Activated T-cell treated with anti-CD3 and anti-CD28 coated beads, Interleukin-2, amount 50 U/mL, for 4 hours (primary cell): ENCODE measurements around the gene IPPK. TPM values are rescaled to one million over a fixed set of nuclear protein-coding genes. Genes with fewer than 3 reads are reported as not detected.

Experiments used
- ATAC-seq, 2 donors: fragments of 200-7000 bp; cut with Tn5 transposase; one replicate each; pipeline ENCODE4 v1.10.0; 2021
- DNase-seq: peaks from one replicate; pipeline ENCODE4 v3.0.0-alpha.2; 2020
- H3K27me3 Mint-ChIP-seq: one replicate; pipeline ENCODE4 v1.8.0; 2021; ENCODE audit warnings: low read depth, mixed read lengths
- H3K36me3 Mint-ChIP-seq: one replicate; pipeline ENCODE4 v1.8.0; 2022; ENCODE audit warnings: mixed read lengths; ENCODE audit not compliant: insufficient read depth
- H3K4me1 Mint-ChIP-seq: one replicate; pipeline ENCODE4 v1.8.0; 2021; ENCODE audit warnings: low read depth, mixed read lengths
- H3K4me3 Mint-ChIP-seq: one replicate; pipeline ENCODE4 v1.8.0; 2021; ENCODE audit warnings: mild to moderate bottlenecking, moderate library complexity, mixed read lengths
- H3K9me3 Mint-ChIP-seq: one replicate; pipeline ENCODE4 v1.8.0; 2021; ENCODE audit warnings: mixed read lengths
- total RNA-seq, 3 donors: library from RNA; stranded (reverse); gene quantifications; one replicate each; pipeline ENCODE4 v1.2.1, GENCODE V29; 2021

The IPPK gene
- total RNA-seq, 3 donors from 2014 or later = 12.8 to 14.6 (median 14.5) TPM

DNA sequence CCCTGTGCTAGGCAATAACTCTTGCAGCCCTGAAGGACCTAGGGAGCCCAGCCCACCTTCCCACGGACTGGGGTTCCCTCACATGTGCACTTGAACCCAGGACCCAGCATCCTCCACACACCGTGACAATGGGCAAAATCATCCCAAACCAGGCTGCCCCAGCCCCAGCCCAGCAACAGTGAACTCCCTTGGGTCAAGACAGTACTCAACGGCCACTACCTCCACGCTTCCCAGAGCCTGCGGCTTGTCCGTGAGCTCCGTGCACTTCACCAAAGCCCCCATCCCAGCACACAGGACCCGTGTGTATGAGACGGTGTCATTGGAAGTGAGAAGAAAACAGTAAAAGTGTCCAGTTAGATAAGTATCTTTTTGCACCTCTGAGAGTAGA lies 55.8 kb downstream of the IPPK start:
- H3K36me3 Mint-ChIP-seq = peaks cover 35% of the 10 kb centered on the region
- H3K4me3 Mint-ChIP-seq = no peak overlapping the region
- no peaks in the 10 kb centered on the region for H3K9me3 Mint-ChIP-seq
- H3K4me1 Mint-ChIP-seq = no peaks in the 10 kb centered on the region
- no peak for ATAC-seq
- no peak for DNase-seq
- no peaks in the 10 kb centered on the region for H3K27me3 Mint-ChIP-seq

DNA sequence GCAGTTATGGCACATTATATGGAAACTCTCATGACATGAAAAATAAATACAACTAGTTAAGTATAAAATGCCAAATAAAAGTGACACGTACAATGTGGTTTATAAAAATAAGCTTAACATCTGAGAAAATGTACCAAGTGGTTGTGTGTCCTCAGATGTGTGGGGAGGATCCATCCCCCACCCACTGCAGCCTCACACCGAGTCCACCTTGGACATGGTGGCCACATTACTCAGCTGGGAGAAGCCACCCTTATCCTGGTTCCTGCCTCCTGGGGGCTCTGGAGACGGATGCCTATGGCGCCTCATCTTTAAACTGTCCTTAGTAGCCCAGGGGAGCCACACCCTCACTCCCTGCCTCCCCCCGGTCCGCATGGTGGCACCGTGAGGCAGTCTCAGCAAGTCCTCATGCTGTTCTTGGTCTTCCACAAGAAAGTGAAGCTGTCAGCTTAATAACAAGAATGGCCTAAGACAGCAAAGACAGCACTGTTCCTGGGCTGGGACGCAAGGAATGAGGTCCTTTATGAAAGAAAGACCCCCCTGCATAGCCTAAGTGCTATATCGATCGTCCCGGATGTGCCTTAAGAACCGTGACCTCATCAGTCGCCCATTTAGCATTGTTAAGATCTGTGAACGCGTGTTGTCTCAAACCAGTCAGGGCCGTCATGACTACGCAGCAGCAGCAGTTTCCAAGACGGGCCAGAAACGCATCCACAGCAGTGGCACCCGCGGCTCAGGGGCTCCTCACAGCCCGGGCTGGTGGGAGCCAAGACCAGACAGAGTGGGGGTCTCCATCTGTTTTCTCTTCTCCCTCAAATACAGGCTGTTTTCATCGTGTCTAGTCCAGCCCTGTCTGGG lies 56.4 kb downstream of the IPPK start:
- H3K9me3 Mint-ChIP-seq = no peaks in the 10 kb centered on the region
- H3K36me3 Mint-ChIP-seq = peaks cover 34% of the 10 kb centered on the region
- DNase-seq (no peak), ATAC-seq (no peak)
- H3K27me3 Mint-ChIP-seq = no peaks in the 10 kb centered on the region
- H3K4me1 Mint-ChIP-seq = no peaks in the 10 kb centered on the region
- H3K4me3 Mint-ChIP-seq = no peak overlapping the region

- DNase-seq (no peak), ATAC-seq (no peak)
- Mint-ChIP-seq H3K27me3 (no peaks in the 10 kb centered on the region), H3K36me3 (peaks cover 34% of the 10 kb centered on the region), H3K4me3 (no peak overlapping the region), H3K9me3 (no peaks in the 10 kb centered on the region), H3K4me1 (no peaks in the 10 kb centered on the region)
These were observed 57.1 kb downstream of the IPPK start for GRCh38 chr9:92612816-92613215.

GRCh38 chr9:92612292-92612691 lies 57.6 kb downstream of the IPPK start:
- no peak for ATAC-seq
- Mint-ChIP-seq H3K36me3 (peaks cover 31% of the 10 kb centered on the region), H3K9me3 (no peaks in the 10 kb centered on the region), H3K4me1 (no peaks in the 10 kb centered on the region), H3K27me3 (no peaks in the 10 kb centered on the region), H3K4me3 (no peak overlapping the region)
- DNase-seq = no peak

DNA sequence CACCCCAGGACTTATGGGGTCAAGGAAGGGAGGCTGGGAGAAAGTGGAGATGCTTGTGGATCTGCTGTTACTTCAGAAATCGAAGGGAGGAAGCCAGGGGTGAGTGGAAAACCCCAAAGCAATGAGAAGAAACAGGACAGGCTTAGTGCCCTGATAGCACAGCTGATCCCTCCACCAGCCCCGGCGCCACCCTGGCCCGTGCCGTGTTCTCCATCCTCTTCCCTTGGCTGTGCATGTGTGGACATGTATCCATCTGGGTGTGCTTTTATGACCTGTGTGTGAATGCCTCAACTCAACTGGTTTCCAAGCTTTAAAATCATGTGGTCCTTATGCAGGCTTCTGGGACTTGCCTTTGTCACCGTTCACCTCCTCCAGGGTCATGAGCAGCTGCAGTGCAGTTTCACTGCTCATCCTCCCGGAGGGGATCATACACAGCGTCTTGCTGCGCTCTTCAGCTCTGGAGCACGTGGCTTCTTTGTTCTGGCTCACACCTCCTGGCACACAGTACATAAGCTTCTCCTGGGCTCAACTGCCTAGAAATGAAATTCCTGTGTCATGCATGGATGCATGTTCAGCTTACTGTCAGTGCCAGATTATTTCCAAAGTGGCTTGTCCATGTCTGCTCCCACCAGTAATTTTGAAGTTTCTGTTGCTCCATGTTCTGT lies 58.2 kb downstream of the IPPK start:
- Mint-ChIP-seq H3K9me3 (no peaks in the 10 kb centered on the region), H3K36me3 (peaks cover 29% of the 10 kb centered on the region)

DNA sequence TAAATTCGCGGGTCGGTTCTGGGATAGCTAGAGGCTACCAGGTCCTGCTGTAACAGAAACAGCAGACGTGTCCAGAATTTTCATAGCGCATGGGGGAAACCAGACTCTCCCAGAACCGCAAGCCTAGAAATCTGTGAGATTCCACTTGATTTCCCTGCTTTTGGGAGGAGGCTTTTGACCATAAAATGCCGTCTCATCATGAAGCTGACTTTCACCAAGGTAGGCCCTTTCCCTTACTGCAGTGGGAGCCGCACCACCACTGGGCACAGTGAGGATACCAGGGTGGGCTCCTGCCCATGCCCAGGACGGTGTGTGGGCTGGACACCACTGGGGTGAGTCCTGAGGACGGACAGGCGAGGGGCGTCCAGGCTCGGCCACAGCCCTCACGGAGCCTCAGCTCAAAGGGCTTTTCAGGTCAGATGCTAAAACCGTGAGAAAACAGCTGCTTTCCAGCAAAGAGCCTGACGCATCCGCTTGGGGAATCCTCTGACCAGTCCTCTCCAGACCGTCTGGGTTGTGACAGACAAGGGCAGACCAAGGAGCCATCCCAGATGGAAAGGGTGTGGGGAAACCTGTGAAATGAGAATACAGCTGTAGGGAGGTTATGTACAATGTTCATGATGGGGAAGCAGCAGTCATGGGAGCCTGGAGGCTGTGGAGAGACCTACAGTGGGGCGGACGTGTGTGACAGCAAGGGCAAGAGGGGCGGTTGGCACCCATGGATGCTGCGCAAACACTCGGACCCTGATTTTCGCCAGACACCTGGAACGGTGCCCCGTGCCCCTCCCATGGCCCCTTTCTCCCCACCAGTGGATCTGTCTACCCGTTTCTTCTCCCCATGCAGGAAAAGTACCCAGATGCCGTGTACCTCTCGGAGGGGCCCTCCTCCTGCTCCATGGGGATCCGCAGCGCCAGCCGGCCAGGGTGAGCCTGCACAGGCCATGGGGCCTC lies 59.2 kb downstream of the IPPK start:
- Mint-ChIP-seq H3K4me3 (no peak overlapping the region), H3K9me3 (no peaks in the 10 kb centered on the region), H3K36me3 (peaks cover 23% of the 10 kb centered on the region), H3K27me3 (no peaks in the 10 kb centered on the region), H3K4me1 (no peaks in the 10 kb centered on the region)
- DNase-seq (no peak), ATAC-seq (no peak)

More for the DNA sequence above, 58.2 kb downstream of the IPPK start:
- no peak for ATAC-seq
- H3K4me1 Mint-ChIP-seq = no peaks in the 10 kb centered on the region
- no peak for DNase-seq
- H3K27me3 Mint-ChIP-seq = no peaks in the 10 kb centered on the region
- H3K4me3 Mint-ChIP-seq = no peak overlapping the region

GRCh38 chr9:92608909-92609445 lies 61.0 kb downstream of the IPPK start:
- peaks cover 18% of the 10 kb centered on the region for H3K36me3 Mint-ChIP-seq
- peaks cover 5% of the 10 kb centered on the region for H3K9me3 Mint-ChIP-seq
- H3K4me3 Mint-ChIP-seq = no peak overlapping the region
- DNase-seq = no peak
- H3K27me3 Mint-ChIP-seq = no peaks in the 10 kb centered on the region
- no peaks in the 10 kb centered on the region for H3K4me1 Mint-ChIP-seq
- no peak for ATAC-seq

GRCh38 chr9:92608241-92608908 lies 61.6 kb downstream of the IPPK start:
- Mint-ChIP-seq H3K4me3 (no peak overlapping the region), H3K9me3 (peaks cover 11% of the 10 kb centered on the region), H3K27me3 (no peaks in the 10 kb centered on the region), H3K4me1 (no peaks in the 10 kb centered on the region), H3K36me3 (peaks cover 22% of the 10 kb centered on the region)
- ATAC-seq (no peak), DNase-seq (no peak)

DNA sequence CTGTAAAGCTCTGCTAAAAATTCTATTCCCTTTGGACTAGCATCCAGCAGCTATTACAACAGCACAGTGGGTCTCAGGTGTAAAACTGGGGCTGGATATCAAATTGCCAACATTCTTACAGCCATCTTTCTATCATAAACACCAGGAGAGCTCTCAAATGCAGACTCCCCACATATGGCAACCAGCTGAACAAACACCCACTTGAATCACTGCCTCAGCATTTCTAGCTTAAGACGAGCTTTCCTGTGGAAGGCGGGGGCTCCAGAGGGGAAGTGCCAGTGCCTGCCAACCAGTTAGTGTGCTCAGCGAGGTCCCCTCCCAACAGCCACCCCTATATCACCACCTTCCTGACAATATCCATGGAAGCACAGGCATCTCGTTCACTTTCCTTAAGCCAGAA lies 62.2 kb downstream of the IPPK start:
- DNase-seq = no peak

DNA sequence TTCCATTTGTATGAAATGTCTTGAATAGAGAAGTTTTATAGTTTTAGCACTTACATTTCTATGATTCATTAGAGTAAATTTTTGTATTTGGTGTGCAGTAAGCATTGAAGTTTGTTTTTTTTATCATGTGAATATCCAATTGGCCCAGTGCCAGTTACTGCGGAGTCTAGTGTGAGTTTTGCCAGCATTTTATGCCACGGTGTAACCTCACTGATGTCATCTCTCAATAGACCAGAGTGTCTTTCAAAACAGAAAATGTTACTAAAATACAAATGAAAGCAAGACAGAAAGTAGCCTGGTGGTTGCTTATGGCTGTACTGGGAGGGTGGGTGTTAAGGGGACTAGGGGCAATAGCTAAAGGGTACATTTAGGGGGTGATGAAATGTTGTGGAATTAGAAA lies 62.8 kb downstream of the IPPK start:
- Mint-ChIP-seq H3K27me3 (no peaks in the 10 kb centered on the region), H3K36me3 (peaks cover 18% of the 10 kb centered on the region), H3K9me3 (peaks cover 12% of the 10 kb centered on the region), H3K4me1 (no peaks in the 10 kb centered on the region), H3K4me3 (no peak overlapping the region)
- ATAC-seq (no peak), DNase-seq (no peak)

More for the DNA sequence above, 62.2 kb downstream of the IPPK start:
- ATAC-seq = no peak
- Mint-ChIP-seq H3K9me3 (peaks cover 12% of the 10 kb centered on the region), H3K4me1 (no peaks in the 10 kb centered on the region), H3K36me3 (peaks cover 22% of the 10 kb centered on the region), H3K4me3 (no peak overlapping the region), H3K27me3 (no peaks in the 10 kb centered on the region)

- H3K36me3 Mint-ChIP-seq = peaks cover 9% of the 10 kb centered on the region
- no peak for ATAC-seq
- no peaks in the 10 kb centered on the region for H3K4me1 Mint-ChIP-seq
- no peaks in the 10 kb centered on the region for H3K27me3 Mint-ChIP-seq
- no peak overlapping the region for H3K4me3 Mint-ChIP-seq
- no peak for DNase-seq
- H3K9me3 Mint-ChIP-seq = peaks cover 12% of the 10 kb centered on the region
These were observed 64.7 kb downstream of the IPPK start for GRCh38 chr9:92605224-92605623.

DNA sequence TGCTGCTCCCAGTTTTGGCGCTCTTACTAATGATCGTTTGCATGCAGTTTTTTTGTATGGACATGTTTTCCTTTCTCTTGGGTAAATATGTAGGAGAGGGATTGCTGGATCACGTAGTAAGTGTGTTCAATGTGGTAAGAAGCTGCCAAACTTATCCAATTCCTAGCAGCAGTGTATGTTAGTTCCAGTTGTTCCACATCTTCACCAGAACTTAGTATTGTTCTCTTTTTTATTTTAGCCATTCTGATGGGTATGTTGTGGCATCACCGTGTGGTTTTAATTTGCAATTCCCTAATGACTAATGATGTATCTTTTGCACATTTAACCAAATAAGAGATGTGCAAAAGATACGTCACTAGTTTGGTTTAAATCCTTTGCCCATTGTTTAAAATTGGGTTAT lies 65.9 kb downstream of the IPPK start:
- DNase-seq (no peak), ATAC-seq (no peak)
- Mint-ChIP-seq H3K4me1 (no peaks in the 10 kb centered on the region), H3K36me3 (peaks cover 9% of the 10 kb centered on the region), H3K4me3 (no peak overlapping the region), H3K9me3 (peaks cover 12% of the 10 kb centered on the region), H3K27me3 (no peaks in the 10 kb centered on the region)

- no peaks in the 10 kb centered on the region for H3K27me3 Mint-ChIP-seq
- H3K4me1 Mint-ChIP-seq = no peaks in the 10 kb centered on the region
- no peak for DNase-seq
- no peak for ATAC-seq
- H3K36me3 Mint-ChIP-seq = peaks cover 9% of the 10 kb centered on the region
- H3K4me3 Mint-ChIP-seq = no peak overlapping the region
- H3K9me3 Mint-ChIP-seq = peaks cover 12% of the 10 kb centered on the region
These were observed 66.8 kb downstream of the IPPK start for GRCh38 chr9:92603100-92603499.
